Raji (cell line): ENCODE measurements around the gene WWOX.

Experiments used
- POLR2A ChIP-seq: IDR thresholded peaks from 2 replicates; pipeline ENCODE4 v1.6.1; 2011; ENCODE audit warnings: low read depth, low read length, control low read depth; ENCODE audit not compliant: insufficient read depth

The WWOX gene

GRCh38 chr16:79175286-79176057 lies 1076.0 kb downstream of the WWOX start:
- TF ChIP-seq POLR2A: no peak

- TF ChIP-seq POLR2A: no peak
Measured at GRCh38 chr16:79177018-79177417, 1077.6 kb downstream of the WWOX start.

DNA sequence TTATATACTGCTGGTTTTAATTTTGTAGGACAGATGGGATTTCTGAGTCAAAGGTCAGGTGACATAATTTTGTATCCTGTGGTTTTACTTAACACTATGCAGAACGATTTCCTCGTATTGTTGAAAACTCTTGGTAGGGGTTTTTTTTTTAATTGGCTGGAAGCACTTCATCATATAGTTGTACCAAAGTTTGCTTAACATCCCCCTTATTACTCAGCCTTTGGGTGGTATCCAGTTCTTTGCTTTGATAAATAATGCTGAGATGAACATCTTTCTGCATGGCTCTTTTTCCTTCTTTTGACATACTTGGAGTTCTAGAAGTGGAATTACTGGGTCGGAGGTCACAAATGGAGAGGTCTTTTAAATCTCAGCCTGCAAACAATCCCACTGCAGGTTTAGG lies 1082.0 kb downstream of the WWOX start:
- TF ChIP-seq POLR2A: no peak

GRCh38 chr16:79182616-79183015 lies 1083.2 kb downstream of the WWOX start:
- no peak for TF ChIP-seq POLR2A

- TF ChIP-seq POLR2A: no peak
Measured at GRCh38 chr16:79183571-79183970, 1084.1 kb downstream of the WWOX start.

DNA sequence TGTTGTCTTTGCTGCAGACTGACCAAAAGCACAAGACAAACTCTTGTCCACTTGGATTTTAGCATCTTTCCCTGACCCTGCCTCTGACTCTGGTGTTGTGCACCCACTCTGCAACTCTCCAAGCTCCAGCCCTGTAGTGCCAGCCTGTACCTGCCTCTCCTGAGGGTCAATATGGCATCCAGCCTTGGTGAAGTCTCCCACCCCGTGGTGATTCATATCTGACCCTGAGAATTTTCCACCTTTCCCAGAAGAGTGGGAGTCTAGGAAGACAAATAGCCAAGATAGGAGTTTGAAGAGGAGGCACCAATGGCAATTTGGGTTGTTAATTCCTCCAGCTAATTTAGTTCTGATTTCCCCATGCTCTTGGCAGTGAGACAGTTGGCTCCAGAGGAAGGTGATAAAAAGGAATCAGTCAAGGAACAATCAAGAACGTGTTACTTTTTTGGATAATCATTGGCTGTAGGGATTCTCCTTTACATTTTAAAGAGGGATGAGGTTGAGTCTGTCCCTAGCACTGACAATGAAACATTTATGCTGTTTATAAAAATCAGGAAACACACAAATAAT lies 1085.1 kb downstream of the WWOX start:
- no peak for TF ChIP-seq POLR2A

DNA sequence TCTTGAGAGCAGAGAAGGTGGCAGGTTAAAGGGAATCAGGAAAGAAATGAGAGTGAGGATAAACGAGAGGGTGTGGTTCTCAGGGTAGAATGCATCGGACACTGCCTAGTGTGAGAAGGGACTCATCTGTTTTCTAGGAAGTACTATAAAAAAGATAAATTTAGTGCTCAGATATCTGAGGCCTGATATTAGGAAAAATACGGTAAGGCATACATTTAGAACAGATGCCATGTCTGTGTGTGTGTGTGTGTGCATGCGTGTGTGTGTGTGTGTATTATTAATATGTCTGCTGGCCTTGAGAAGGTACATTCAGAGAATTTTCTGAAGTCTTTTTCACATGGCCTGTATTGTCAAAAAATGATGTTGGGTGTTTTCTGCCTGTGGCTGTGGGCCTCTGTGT lies 1086.3 kb downstream of the WWOX start:
- no peak for TF ChIP-seq POLR2A

DNA sequence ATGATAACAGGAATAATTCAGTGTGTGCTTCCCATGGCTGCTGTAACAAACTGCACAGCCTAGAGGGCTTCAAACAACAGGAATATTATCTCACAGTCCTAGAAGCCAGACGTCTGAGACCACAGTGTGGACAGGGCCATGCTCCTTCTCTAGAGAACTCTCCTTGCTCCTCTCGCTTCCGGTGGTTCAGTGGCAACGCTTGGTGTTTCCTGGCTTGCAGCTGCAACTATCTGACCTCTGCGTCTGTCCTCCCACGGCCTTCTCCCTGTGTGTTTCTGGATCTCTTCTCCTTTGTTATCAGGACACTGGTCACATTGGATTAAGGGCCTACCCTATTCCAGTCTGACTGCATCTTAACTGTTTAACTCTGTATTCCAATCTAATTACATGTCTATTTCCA lies 1086.7 kb downstream of the WWOX start:
- no peak for TF ChIP-seq POLR2A

DNA sequence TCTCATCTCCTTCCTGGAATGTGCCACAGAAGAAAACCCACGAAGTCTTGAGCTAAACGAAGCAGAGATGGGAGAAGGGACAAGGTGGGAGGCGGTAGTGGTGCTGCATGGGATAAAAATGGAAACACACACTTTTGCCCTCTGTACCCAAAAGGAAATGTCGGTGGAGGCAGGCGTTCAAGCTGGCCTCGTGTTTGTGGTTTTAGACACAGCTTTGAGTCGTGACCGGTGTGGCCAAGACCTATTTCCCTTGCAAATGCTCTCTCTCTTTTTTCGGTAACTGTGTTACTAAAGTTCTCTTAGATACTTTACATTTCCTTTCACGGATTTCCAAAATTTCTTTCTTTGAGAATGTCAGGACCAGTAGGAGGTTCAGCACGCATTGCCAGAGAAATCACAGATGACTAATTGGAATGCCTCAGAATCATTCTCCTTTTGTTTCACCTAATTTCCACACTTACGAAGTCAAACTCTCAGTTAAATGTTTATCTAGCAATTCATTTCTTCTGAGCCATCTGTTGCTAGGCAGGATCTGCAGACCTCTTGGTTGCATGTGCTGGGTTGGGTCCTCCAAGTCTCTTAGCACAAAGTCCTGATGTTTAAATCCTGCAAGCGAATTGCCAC lies 1088.8 kb downstream of the WWOX start:
- no peak for TF ChIP-seq POLR2A

DNA sequence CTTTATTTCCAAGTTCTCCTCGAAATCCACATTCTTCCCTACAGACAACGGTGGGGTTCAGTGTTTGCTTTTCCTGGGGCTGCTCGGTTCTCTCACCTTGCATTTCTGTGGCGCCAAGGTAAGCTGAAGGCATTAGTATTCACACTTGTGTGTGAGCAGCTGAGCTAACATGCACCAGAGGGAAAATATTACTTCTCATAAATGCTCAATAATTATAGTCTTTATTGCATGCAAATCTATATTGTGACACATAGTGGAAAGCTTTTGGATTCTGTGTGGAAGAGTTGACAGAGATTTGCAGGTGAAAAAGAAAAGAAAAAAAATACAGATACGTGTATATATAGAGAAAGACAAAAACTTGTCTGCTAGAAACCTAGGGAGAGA lies 1089.3 kb downstream of the WWOX start:
- TF ChIP-seq POLR2A: no peak

GRCh38 chr16:79190542-79190941 lies 1091.1 kb downstream of the WWOX start:
- TF ChIP-seq POLR2A: no peak

DNA sequence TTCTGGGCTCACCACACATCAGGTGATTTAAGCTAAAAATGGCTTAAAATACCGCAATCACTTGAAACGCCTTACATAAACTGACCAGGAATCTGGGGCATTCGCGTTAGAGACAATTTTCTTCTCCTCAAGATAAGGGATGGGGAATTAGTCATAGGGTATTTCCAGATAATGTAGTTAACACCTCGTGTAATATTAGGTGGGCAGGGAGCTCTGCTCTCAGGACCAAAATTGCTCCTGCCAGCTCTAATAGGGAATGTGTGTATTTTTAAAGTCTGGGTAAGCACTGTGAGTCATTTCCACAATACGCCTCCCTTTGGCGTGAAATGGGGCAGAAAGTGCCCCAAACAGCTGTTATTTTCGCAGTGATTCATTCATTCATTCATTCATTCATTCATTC lies 1092.5 kb downstream of the WWOX start:
- TF ChIP-seq POLR2A: no peak

DNA sequence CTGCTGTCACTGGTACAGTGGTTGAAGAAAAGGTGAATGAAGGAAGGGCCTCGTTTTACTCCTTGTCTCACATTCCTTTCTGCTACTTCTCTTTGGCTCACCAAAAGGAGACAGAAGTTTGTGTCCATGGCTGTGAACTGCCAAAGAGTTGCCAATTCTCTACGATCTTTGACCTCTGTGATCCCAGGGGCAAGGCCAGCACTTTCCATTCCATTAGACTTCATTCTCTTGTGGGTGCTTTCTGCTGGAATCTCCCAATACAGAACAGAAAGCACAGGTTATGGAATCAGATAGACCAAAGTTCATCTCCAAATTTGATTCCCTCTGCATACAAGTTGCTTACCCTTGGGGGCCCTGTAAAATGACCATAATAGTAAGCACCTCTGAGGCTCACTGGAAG lies 1093.5 kb downstream of the WWOX start:
- no peak for TF ChIP-seq POLR2A

DNA sequence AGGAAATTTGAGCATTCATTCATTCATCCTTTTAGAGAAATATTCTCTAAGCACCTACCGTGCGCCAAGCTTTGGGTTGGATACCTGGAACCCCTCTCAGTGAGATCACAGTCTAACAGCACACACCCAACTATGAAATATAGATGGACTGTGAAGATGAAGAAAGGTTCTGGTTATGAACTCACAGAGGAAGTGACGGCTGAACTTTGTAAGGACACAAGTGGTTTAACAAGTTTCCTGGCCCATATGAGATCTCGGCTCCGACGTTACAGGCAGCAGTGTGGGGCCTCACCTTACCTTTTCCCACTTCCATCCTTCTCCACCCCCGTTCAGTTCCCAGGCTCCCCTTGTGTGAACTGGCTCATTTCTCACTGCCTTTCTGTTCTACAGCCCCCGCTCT lies 1094.8 kb downstream of the WWOX start:
- TF ChIP-seq POLR2A: no peak

DNA sequence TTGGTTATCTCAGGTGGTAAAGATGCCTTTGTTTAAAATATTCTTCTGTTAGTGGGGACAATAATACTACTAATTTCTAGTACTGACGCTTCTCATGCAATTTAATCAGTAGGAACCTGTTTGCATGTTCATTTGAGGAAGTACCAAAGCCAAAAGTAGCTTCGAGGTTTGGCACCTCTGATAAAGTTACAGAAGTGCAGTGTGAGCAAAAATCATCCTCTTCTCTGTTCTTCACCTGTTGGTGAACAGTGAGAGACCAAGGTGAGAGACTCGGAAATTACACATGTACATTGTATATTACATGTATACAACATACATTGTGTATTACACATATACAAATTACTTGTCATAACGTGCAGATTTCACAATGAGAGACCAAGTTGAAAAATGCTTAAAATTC lies 1096.5 kb downstream of the WWOX start:
- TF ChIP-seq POLR2A: no peak

DNA sequence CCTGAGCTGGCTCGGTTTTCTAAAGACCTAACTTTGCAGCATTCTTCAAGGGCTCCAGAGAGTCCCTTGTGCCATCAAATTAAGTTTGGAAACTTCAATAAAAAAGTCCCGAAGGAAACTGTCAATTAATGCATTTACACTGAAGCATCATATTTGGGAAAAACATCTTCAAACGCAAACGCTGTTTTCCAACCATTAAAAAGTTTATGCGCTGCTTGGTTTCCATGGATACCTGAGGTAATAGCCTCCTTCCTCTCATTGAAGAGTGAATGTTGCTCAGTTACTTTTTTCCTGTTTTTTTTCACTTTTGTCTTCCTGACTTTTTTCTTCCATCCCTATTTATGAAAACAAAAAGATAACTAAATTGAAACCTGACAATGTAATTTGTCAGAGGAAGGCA lies 1102.0 kb downstream of the WWOX start:
- TF ChIP-seq POLR2A: no peak
